Adrenal gland (tissue), 5 donors: Measurements from ENCODE around the gene WDR5.

Source experiments
- POLR2A ChIP-seq, 2 donors: fragments of 450-650 bp; IDR thresholded peaks; one replicate each; pipeline ENCODE4 v1.6.1; 2017; ENCODE audit warnings: antibody characterized with exemption in 2 of 2, mild to moderate bottlenecking in 2 of 2, moderate library complexity in 1 of 2
- TF ChIP-seq, protein P1 (sequence below), 6 experiments: fragments of 450-650 bp in 4 of 6; fragments of 200-600 bp in 2 of 6; sonication (generic) in 1 of 6; IDR thresholded peaks; 1 replicate in 5 of 6; 2 replicates in 1 of 6; pipeline versions ENCODE4 v1.5.1 to v1.8.0; 2016 to 2021; ENCODE audit warnings: antibody characterized with exemption in 6 of 6, mild to moderate bottlenecking in 2 of 6, moderate library complexity in 1 of 6
- donor health status: DM: no; HTN: no; CAD: no.

DNA sequence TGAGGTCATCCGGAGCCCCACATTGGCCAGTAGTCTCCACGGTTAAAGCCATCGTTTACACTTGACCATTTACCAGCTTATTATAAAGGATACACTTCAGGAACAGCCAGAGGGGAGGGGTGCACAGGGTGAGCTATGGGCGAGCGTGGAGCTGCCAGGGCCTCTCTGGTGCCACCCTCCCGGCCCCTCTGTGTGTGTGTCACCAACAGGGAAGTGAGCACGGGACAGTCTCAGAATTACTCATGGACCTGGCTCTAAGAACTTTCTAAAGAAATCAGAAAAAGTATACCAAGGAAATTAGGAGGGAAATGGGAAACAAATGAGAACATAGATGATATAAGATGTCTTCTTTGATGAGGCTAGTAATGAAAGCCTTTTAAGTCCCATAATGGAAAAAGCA lies 13.5 kb downstream of the WDR5 start:
- TF ChIP-seq, protein P1, sequence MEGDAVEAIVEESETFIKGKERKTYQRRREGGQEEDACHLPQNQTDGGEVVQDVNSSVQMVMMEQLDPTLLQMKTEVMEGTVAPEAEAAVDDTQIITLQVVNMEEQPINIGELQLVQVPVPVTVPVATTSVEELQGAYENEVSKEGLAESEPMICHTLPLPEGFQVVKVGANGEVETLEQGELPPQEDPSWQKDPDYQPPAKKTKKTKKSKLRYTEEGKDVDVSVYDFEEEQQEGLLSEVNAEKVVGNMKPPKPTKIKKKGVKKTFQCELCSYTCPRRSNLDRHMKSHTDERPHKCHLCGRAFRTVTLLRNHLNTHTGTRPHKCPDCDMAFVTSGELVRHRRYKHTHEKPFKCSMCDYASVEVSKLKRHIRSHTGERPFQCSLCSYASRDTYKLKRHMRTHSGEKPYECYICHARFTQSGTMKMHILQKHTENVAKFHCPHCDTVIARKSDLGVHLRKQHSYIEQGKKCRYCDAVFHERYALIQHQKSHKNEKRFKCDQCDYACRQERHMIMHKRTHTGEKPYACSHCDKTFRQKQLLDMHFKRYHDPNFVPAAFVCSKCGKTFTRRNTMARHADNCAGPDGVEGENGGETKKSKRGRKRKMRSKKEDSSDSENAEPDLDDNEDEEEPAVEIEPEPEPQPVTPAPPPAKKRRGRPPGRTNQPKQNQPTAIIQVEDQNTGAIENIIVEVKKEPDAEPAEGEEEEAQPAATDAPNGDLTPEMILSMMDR (IDR thresholded peaks at IDR 0.05): no peak
- no peak for TF ChIP-seq POLR2A (IDR thresholded peaks at IDR 0.05)
